Neutrophil (primary cell): ENCODE measurements around the gene CDKAL1.

Experiments
- H3K27ac ChIP-seq: fragments of 200-600 bp; sonication (generic); 2 replicates; pipeline ENCODE4 v1.5.1; 2016; ENCODE audit warnings: mild to moderate bottlenecking, moderate library complexity
- H3K27me3 ChIP-seq: fragments of 200-600 bp; sonication (generic); 2 replicates; pipeline ENCODE4 v1.6.0; 2016; ENCODE audit warnings: mild to moderate bottlenecking
- H3K36me3 ChIP-seq: fragments of 200-600 bp; sonication (generic); 2 replicates; pipeline ENCODE4 v1.5.1; 2017
- H3K4me1 ChIP-seq, 2 experiments: fragments of 200-600 bp in 1 of 2; sonication (generic) in 1 of 2; 1 replicate in 1 of 2; 2 replicates in 1 of 2; pipeline versions ENCODE4 v1.5.1 to v1.6.1; 2013 to 2016; ENCODE audit warnings: low read depth in 1 of 2, low read length in 1 of 2, mild to moderate bottlenecking in 1 of 2, moderate library complexity in 1 of 2; ENCODE audit not compliant: control insufficient read depth in 1 of 2, insufficient read depth in 1 of 2
- H3K4me3 ChIP-seq, 2 experiments: fragments of 200-600 bp in 1 of 2; sonication (generic) in 1 of 2; 1 replicate in 1 of 2; 2 replicates in 1 of 2; pipeline ENCODE4 v1.5.1; 2013 to 2016; ENCODE audit warnings: low read depth in 1 of 2, low read length in 1 of 2, mild to moderate bottlenecking in 1 of 2, moderate library complexity in 1 of 2
- H3K9me3 ChIP-seq: fragments of 200-600 bp; sonication (generic); 2 replicates; pipeline ENCODE4 v1.5.1; 2016
- CTCF ChIP-seq: fragments of 200-600 bp; sonication (generic); IDR thresholded peaks from 2 replicates; pipeline ENCODE4 v1.5.1; 2016; ENCODE audit warnings: antibody characterized with exemption

CDKAL1 gene

GRCh38 chr6:20669571-20670314 is 135.5 kb downstream of the CDKAL1 start:
- Histone ChIP-seq H3K4me1 (no peaks in the 10 kb centered on the region), H3K36me3 (no peaks in the 10 kb centered on the region), H3K27ac (no peak overlapping the region), H3K27me3 (no peaks in the 10 kb centered on the region), H3K4me3 (no peak overlapping the region), H3K9me3 (no peaks in the 10 kb centered on the region)
- no peak for TF ChIP-seq CTCF

- no peaks in the 10 kb centered on the region for H3K9me3 ChIP-seq
- H3K27ac ChIP-seq: no peak overlapping the region
- H3K27me3 ChIP-seq: no peaks in the 10 kb centered on the region
- no peaks in the 10 kb centered on the region for H3K4me1 ChIP-seq
- TF ChIP-seq CTCF: no peak
- H3K36me3 ChIP-seq: no peaks in the 10 kb centered on the region
- no peak overlapping the region for H3K4me3 ChIP-seq
Measured at GRCh38 chr6:20670750-20671149, 136.5 kb downstream of the CDKAL1 start.

GRCh38 chr6:20672038-20672437 is 137.8 kb downstream of the CDKAL1 start:
- Histone ChIP-seq H3K9me3 (no peaks in the 10 kb centered on the region), H3K4me1 (no peaks in the 10 kb centered on the region), H3K36me3 (no peaks in the 10 kb centered on the region), H3K4me3 (no peak overlapping the region), H3K27me3 (no peaks in the 10 kb centered on the region), H3K27ac (no peak overlapping the region)
- no peak for TF ChIP-seq CTCF

GRCh38 chr6:20673458-20673857 is 139.2 kb downstream of the CDKAL1 start:
- H3K4me1 ChIP-seq: no peaks in the 10 kb centered on the region
- H3K36me3 ChIP-seq: no peaks in the 10 kb centered on the region
- H3K27ac ChIP-seq: no peak overlapping the region
- no peaks in the 10 kb centered on the region for H3K27me3 ChIP-seq
- no peak overlapping the region for H3K4me3 ChIP-seq
- H3K9me3 ChIP-seq: no peaks in the 10 kb centered on the region
- no peak for TF ChIP-seq CTCF

GRCh38 chr6:20674664-20675063 is 140.4 kb downstream of the CDKAL1 start:
- Histone ChIP-seq H3K27me3 (no peaks in the 10 kb centered on the region), H3K9me3 (no peaks in the 10 kb centered on the region), H3K4me1 (no peaks in the 10 kb centered on the region), H3K36me3 (no peaks in the 10 kb centered on the region), H3K4me3 (no peak overlapping the region), H3K27ac (no peak overlapping the region)
- no peak for TF ChIP-seq CTCF
